Epidermal melanocyte (primary cell): ENCODE data around the gene ITPR1.

Source experiments
- DNase-seq: peaks from one replicate; pipeline ENCODE4 v3.0.0; 2011; ENCODE audit warnings: low spot score; ENCODE audit not compliant: insufficient read length

Gene ITPR1

DNA sequence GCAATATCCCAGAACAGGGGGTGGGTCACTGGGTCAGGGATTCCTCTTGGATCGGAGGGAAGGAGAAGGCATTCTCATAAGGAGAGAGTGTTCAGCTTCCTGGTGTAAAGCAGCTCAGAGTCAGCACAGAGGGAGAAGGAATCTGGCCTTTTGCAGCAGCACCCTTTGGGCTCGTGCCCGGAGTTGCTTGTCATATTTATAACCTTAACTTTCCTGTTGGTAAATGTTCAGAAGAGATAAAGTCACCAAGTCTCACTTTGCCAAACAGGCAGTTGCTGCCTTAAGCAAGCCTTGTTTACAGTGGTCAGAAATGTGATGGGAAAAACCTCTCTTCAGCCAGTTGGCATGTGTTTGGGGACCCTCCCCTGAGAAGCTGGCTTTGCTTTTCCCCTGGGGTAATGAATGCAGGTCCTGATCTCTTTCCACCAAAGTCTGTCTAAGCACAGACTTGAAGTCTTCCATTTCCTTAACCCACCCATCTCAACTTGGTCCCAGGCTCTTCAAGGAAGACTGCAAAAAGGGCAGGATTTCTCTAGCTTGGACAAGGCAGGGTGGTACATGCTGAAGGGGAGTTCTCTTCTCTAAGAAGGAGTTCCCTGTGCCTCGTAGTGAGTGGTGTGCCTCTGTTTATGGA is 279.1 kb downstream of the ITPR1 start:
- DNase-seq, result peak; percentile 40

DNA sequence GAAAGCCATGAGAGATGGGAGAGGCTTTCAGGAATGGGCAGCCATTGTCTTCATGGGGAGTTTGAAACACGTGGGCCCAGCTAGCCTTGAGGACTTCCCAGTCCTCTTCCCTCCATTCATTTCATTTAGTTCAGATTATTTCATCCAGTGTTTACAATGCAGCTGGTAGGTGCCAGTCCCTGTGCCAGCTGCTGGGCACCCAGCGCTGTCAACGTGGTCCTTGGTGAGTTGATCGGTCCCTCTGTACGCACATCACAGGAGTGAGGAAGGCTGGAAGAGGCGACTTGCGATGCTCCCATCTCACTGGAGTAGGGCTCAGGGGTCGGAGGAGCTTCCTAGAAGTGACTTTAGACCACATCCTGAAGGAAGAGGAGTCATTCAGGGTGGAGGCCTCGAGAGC is 279.7 kb downstream of the ITPR1 start:
- DNase-seq, result no peak

DNA sequence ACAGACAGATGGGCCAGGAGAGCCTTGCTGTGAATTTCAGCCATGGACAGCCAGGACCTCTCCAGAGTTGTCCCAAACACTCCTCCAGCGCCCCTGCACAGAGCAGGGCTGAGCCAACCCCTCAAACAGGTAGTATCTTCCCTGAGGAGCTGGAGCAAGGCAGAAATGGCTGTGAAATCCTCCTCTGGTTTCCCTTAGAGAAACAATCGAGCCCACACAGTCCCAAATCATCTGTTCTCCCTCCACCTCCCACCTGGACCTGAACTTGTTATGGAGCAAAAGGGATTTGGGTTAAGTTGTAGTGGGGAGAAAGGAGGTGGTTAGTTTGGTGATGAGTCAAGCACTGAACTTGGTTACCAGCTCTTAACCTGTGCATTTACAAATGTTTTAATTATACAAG is 280.4 kb downstream of the ITPR1 start:
- DNase-seq, result no peak

DNA sequence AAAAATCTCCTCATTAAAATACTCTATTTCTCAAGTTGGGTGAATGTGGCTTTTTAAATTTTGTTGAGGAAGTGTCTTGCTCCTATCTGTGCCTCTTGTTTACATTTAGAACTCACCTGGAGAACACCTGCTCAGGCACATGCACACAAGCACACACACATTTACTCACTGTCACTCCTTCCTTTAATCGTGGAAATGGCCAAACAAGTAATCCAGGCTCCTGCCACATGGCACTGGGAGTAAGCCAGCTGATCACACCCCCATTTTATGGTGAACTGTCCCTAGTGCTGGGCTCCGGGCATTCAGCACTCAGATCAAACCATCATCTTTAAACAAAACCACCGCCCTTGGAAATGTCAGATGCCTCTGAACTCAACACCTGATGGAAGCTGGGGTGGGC is 281.4 kb downstream of the ITPR1 start:
- DNase-seq, result no peak

- DNase-seq, result no peak
Observed at GRCh38 chr3:4776399-4776979, 283.3 kb downstream of the ITPR1 start.

DNA sequence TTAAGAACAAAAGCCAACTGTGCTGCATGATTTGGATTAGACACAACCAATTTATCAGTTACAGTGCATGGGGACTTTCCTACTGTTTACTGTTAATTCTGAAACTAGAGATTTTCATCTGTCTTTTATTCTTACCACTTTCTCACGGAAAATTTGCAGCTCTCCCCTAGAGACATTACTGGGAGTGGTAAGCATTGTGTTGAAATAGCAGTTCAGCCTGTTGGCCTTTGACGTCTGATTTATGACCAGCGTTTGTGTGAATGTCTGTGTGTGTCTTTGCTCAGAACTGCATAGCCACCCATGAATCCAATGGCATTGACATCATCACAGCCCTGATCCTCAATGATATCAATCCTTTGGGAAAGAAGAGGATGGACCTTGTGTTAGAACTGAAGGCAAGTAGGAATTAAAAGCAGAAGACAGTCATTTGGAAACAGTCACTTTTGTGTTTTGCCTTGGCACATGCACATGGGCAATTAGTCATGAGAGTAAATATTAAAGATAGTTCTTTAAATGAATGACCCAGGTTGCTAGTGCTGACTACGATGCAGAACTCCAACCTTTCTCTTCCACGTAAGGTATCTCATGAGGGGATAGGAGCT is 283.9 kb downstream of the ITPR1 start:
- no peak for DNase-seq

DNA sequence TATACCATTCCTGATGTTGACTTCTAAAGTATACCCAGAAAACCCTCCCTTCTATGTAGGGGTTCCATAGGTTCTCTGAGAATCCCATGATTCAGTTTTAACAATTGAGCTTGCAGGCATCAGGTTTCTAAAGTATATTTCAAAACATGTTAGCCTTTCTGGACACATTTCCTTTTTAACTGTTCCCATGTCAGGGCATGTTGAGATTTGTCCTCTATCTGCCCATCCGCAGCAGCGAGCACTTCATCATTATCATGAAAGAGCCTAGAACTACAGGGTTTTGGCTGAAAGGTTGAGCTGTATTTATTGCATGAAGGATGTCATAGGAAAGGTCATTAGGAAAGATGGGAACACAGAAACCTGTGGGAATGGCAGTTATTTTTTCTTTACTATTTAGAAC is 285.0 kb downstream of the ITPR1 start:
- no peak for DNase-seq

DNA sequence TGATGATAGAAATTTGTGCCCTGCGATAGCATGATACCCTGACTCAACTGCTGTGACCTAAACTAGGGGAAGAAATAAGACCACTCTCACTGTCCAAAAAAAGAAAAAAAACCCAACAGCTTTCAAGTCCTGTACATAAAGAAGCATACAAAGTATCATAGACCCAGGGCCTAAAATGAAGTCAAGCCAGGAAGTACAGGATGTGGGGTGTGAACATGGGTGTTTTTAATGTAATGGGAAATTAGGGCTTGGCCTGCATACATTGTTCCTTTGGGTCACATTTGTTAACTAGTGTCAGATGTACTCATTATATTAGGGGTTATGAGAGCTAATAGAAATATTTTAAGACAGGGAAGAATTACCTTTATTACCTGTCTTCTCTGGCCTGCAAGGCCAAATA is 285.6 kb downstream of the ITPR1 start:
- no peak for DNase-seq

DNA sequence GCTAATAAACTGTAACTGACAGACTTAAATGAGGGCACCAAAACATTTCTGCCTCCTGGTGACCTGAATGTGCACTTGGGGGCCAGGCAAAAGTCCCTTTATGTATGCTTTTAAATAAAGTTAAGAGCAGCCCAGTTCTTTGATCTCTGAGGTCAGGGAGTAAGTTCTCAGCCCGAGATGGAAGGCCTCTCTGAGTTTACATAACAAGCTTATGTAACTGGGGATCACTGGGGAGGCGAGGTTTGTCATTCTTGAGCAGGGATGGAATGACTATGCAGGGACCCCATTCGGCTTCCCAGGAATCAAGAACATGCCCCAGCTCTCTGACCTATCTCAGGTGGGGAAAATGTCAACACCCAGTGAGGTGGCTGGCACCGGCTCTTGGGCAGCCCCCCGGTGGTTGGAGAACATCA is 287.4 kb downstream of the ITPR1 start:
- DNase-seq, result no peak

DNA sequence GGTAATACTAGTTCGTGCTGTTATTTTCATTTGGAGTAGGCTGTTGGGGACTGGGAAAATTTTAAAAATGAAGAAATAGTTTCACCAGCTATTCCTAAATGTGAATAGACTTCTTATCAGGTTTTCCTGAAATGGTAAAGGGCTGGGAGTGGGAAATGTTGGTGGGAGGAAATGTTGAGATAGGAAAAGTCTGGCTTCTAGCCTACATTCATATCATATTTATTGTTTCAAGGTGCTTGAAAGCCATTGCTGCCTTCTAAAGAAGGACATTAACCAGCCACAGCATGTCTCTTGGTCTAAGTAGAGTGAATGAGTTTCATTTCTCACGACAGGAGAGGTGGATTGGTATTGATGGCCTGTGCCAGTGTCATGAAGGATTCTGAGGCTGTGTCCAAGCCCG is 288.9 kb downstream of the ITPR1 start:
- no peak for DNase-seq

DNA sequence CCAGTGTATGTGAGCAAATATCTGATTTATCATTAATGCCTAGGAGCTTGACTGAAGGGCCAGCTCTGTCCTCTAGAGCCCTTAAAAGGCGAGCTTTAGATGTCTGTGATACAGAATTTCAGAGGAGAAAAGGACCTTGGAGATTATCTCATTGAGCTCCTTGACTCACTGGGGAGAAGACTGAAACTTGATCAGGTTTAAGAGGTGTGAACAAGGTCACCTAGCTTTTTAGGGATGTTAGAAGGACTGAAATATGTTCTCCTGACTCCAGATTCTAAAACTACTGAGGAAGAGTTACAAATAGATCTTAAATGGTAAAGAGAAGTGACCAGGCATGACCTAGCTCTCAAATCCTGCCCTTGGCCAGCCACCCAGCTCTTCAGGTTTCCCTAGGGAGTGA is 292.4 kb downstream of the ITPR1 start:
- DNase-seq, result no peak

GRCh38 chr3:4786431-4786830 is 293.3 kb downstream of the ITPR1 start:
- no peak for DNase-seq

DNA sequence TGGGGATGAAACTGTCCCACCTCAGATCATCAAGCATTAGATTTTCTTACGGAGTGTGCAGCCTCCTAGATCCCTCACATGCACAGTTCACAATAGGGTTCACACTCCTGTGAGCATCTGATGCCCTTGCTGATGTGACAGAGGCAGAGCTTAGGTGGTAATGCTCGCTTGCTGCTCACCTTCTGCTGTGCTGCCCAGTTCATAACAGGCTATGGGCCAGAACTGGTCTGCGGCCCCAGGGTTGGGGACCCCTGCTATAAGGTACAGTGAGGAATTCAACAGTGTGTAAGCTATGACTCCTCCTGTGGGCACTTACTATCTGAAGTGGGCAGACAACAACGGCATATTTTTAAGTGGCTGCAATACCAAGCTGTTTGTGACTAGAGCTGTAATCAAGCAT is 298.2 kb downstream of the ITPR1 start:
- DNase-seq, result no peak

GRCh38 chr3:4793311-4793710 is 300.2 kb downstream of the ITPR1 start:
- DNase-seq, result no peak

GRCh38 chr3:4794331-4794730 is 301.2 kb downstream of the ITPR1 start:
- no peak for DNase-seq

GRCh38 chr3:4794798-4795197 is 301.6 kb downstream of the ITPR1 start:
- no peak for DNase-seq

DNA sequence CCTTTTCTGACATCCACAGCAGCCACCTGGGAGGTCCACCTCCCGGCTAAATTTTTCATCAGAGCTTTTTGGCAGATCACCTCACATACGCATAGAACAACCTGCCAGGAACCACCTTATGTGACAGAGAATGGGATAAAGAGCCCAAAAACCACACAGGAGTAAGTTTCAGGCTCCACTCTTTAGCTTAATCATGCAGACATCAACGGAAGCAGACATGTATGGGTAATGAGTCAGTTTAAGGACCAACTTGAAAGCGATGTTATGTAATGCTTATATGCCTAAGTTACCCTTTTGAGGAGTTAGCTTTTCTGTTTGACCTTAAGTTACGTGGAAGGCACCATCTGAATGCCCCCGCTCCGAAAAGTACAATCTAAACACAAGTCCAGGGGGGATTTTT is 302.8 kb downstream of the ITPR1 start:
- no peak for DNase-seq

DNA sequence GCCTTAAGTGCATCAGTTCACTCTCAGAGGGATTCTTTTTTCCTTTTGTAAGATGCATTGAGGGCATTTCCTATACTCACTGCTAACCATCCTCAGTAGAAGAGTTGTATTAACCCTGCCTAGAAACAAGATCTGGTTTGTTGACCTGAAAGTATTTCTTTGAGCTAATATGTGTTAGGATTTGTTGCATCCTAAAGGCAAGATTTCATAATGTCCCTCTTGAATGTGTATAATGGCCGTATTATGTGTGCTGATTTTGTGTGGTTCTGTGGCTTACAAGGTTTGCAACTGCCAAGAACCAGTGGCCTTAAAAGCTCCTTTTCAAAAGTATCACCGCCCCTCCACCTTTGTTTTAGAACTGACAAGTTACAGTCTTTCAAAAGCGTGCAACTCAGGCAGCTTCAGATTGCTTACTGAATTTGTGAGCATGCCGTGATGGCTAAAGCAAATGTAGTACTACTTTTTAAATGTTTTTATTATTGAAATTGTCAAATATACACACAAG is 304.1 kb downstream of the ITPR1 start:
- no peak for DNase-seq

GRCh38 chr3:4799266-4800256 is 306.4 kb downstream of the ITPR1 start:
- DNase-seq, result no peak

GRCh38 chr3:4800595-4800994 is 307.4 kb downstream of the ITPR1 start:
- DNase-seq, result no peak

GRCh38 chr3:4801892-4802291 is 308.7 kb downstream of the ITPR1 start:
- DNase-seq, result no peak

DNA sequence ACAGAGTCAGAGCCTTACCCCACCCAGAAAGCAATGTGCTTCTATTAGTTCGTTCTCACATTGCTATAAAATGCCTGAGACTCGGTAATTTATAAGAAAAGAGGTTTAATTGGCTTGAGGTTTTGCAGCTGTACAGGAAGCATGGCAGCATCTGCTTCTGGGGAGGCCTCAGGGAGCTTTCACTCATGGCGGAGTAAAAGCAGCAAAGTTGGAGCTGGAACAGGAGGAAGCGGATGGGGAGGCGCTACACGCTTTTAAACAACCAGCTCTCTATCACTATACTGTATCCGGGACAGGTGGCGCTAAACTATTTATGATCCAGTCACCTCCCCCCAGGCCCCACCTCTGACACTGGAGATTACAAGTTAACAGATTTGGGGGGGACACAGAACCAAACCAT is 309.8 kb downstream of the ITPR1 start:
- DNase-seq, result no peak
